ENCODE data around the gene TPK1. TPM values are rescaled to one million over a fixed set of nuclear protein-coding genes. Genes with fewer than 3 reads are reported as not detected.

The TPK1 gene
- 4.6 TPM for total RNA-seq
- polyA plus RNA-seq (ENCODE audit: insufficient read depth in 1 of 8, insufficient read length in 8 of 8, low replicate concordance in 1 of 8) = 1 to 10 TPM; 3.0 to 4.9 (median 3.4) TPM
- long read RNA-seq, donor 1 = 0 reads
- long read RNA-seq, donor 2 = 0 reads
- long read RNA-seq, donor 3, partial matches to known transcripts = 0 of 1 reads
- long read RNA-seq, donor 3, other reads (novel, unspliced or antisense) = 0 of 1 reads
- long read RNA-seq, donor 4 = 0 reads
- long read RNA-seq, donor 5, partial matches to known transcripts = 0 of 3 reads
- long read RNA-seq, donor 5, other reads (novel, unspliced or antisense) = 0 of 3 reads
- long read RNA-seq, donor 6 = 0 reads
- long read RNA-seq, donor 7, partial matches to known transcripts = 0 of 1 reads
- long read RNA-seq, donor 7, other reads (novel, unspliced or antisense) = 0 of 1 reads
- long read RNA-seq, donor 8 = 0 reads
- long read RNA-seq, donor 9, partial matches to known transcripts = 0 of 1 reads
- long read RNA-seq, donor 9, other reads (novel, unspliced or antisense) = 0 of 1 reads
- long read RNA-seq, donor 10, partial matches to known transcripts = 0 of 1 reads
- long read RNA-seq, donor 10, other reads (novel, unspliced or antisense) = 0 of 1 reads
- long read RNA-seq, donor 11, partial matches to known transcripts = 0 of 1 reads
- long read RNA-seq, donor 11, other reads (novel, unspliced or antisense) = 0 of 1 reads

GRCh38 chr7:144835652-144836544 is at the start of gene TPK1:
Gene TPK1, minus strand, starts transcription at chr7:144836053. Its CDS starts 451 bp downstream, at chr7:144835602.
- WGBS (ENCODE audit: insufficient coverage) = 7% methylated on average over 67 of the region's 81 CpGs
- Histone ChIP-seq H3K4me3 (ENCODE audit: low read length) (peak within 1 kb of the TSS; percentile 56), H3K4me1 (ENCODE audit: control insufficient read depth, insufficient read depth, low read length) (peaks cover 7% of the 10 kb centered on the region), H3K9me3 (replicated peaks; ENCODE audit: control insufficient read depth, low read depth, low read length) (no peaks in the 10 kb centered on the region), H3K27me3 (ENCODE audit: control insufficient read depth, insufficient read depth, low read length) (no peaks in the 10 kb centered on the region), H3K36me3 (ENCODE audit: control insufficient read depth, insufficient read depth, low read length) (no peaks in the 10 kb centered on the region), H3K27ac (ENCODE audit: low read length) (peak within 1 kb of the TSS; percentile 91)
- peak; percentile 97 for DNase-seq

GRCh38 chr7:144885478-144885877 is 49.6 kb upstream of the TPK1 start:
- no peaks in the 10 kb centered on the region for H3K36me3 ChIP-seq (ENCODE audit: control insufficient read depth, insufficient read depth, low read length)
- H3K27me3 ChIP-seq (ENCODE audit: control insufficient read depth, insufficient read depth, low read length) = no peaks in the 10 kb centered on the region
- no peaks in the 10 kb centered on the region for H3K9me3 ChIP-seq (replicated peaks; ENCODE audit: control insufficient read depth, low read depth, low read length)
- WGBS (ENCODE audit: insufficient coverage) = 40% methylated on average over 1 of the region's 6 CpGs
- H3K27ac ChIP-seq (ENCODE audit: low read length) = no peak overlapping the region
- DNase-seq = no peak
- no peak overlapping the region for H3K4me3 ChIP-seq (ENCODE audit: low read length)
- H3K4me1 ChIP-seq (ENCODE audit: control insufficient read depth, insufficient read depth, low read length) = no peaks in the 10 kb centered on the region

GRCh38 chr7:144884896-144885295 is 49.0 kb upstream of the TPK1 start:
- Histone ChIP-seq H3K9me3 (replicated peaks; ENCODE audit: control insufficient read depth, low read depth, low read length) (no peaks in the 10 kb centered on the region), H3K36me3 (ENCODE audit: control insufficient read depth, insufficient read depth, low read length) (no peaks in the 10 kb centered on the region), H3K27me3 (ENCODE audit: control insufficient read depth, insufficient read depth, low read length) (no peaks in the 10 kb centered on the region), H3K4me1 (ENCODE audit: control insufficient read depth, insufficient read depth, low read length) (no peaks in the 10 kb centered on the region), H3K27ac (ENCODE audit: low read length) (no peak overlapping the region), H3K4me3 (ENCODE audit: low read length) (no peak overlapping the region)
- WGBS (ENCODE audit: insufficient coverage) = no CpG with 5 or more reads among the region's 2 CpGs
- no peak for DNase-seq

- no peak overlapping the region for H3K4me3 ChIP-seq (ENCODE audit: low read length)
- H3K9me3 ChIP-seq (replicated peaks; ENCODE audit: control insufficient read depth, low read depth, low read length) = no peaks in the 10 kb centered on the region
- DNase-seq = no peak
- H3K36me3 ChIP-seq (ENCODE audit: control insufficient read depth, insufficient read depth, low read length) = no peaks in the 10 kb centered on the region
- 83% methylated on average over 4 of the region's 13 CpGs for WGBS (ENCODE audit: insufficient coverage)
- H3K27ac ChIP-seq (ENCODE audit: low read length) = no peak overlapping the region
- no peaks in the 10 kb centered on the region for H3K27me3 ChIP-seq (ENCODE audit: control insufficient read depth, insufficient read depth, low read length)
- no peaks in the 10 kb centered on the region for H3K4me1 ChIP-seq (ENCODE audit: control insufficient read depth, insufficient read depth, low read length)
Observed at GRCh38 chr7:144873316-144873845, 37.5 kb upstream of the TPK1 start.

GRCh38 chr7:144869082-144869481 is 33.2 kb upstream of the TPK1 start:
- Histone ChIP-seq H3K27ac (ENCODE audit: low read length) (no peak overlapping the region), H3K9me3 (replicated peaks; ENCODE audit: control insufficient read depth, low read depth, low read length) (no peaks in the 10 kb centered on the region), H3K4me1 (ENCODE audit: control insufficient read depth, insufficient read depth, low read length) (no peaks in the 10 kb centered on the region), H3K27me3 (ENCODE audit: control insufficient read depth, insufficient read depth, low read length) (no peaks in the 10 kb centered on the region), H3K36me3 (ENCODE audit: control insufficient read depth, insufficient read depth, low read length) (no peaks in the 10 kb centered on the region), H3K4me3 (ENCODE audit: low read length) (no peak overlapping the region)
- DNase-seq = peak; percentile 3
- WGBS (ENCODE audit: insufficient coverage) = no CpG with 5 or more reads among the region's 8 CpGs

GRCh38 chr7:144866189-144866588 is 30.3 kb upstream of the TPK1 start:
- no peak for DNase-seq
- Histone ChIP-seq H3K27me3 (ENCODE audit: control insufficient read depth, insufficient read depth, low read length) (no peaks in the 10 kb centered on the region), H3K27ac (ENCODE audit: low read length) (no peak overlapping the region), H3K36me3 (ENCODE audit: control insufficient read depth, insufficient read depth, low read length) (no peaks in the 10 kb centered on the region), H3K9me3 (replicated peaks; ENCODE audit: control insufficient read depth, low read depth, low read length) (no peaks in the 10 kb centered on the region), H3K4me3 (ENCODE audit: low read length) (no peak overlapping the region), H3K4me1 (ENCODE audit: control insufficient read depth, insufficient read depth, low read length) (no peaks in the 10 kb centered on the region)
- no CpG with 5 or more reads among the region's 3 CpGs for WGBS (ENCODE audit: insufficient coverage)

- 100% methylated on average over 1 of the region's 5 CpGs for WGBS (ENCODE audit: insufficient coverage)
- Histone ChIP-seq H3K27me3 (ENCODE audit: control insufficient read depth, insufficient read depth, low read length) (no peaks in the 10 kb centered on the region), H3K4me1 (ENCODE audit: control insufficient read depth, insufficient read depth, low read length) (no peaks in the 10 kb centered on the region), H3K36me3 (ENCODE audit: control insufficient read depth, insufficient read depth, low read length) (no peaks in the 10 kb centered on the region), H3K9me3 (replicated peaks; ENCODE audit: control insufficient read depth, low read depth, low read length) (no peaks in the 10 kb centered on the region), H3K27ac (ENCODE audit: low read length) (no peak overlapping the region), H3K4me3 (ENCODE audit: low read length) (no peak overlapping the region)
- no peak for DNase-seq
Observed at GRCh38 chr7:144863320-144863647, 27.4 kb upstream of the TPK1 start.

GRCh38 chr7:144862612-144863319 is 26.9 kb upstream of the TPK1 start:
- Histone ChIP-seq H3K36me3 (ENCODE audit: control insufficient read depth, insufficient read depth, low read length) (no peaks in the 10 kb centered on the region), H3K4me1 (ENCODE audit: control insufficient read depth, insufficient read depth, low read length) (no peaks in the 10 kb centered on the region)
- no peak for DNase-seq

GRCh38 chr7:144859739-144860138 is 23.9 kb upstream of the TPK1 start:
- DNase-seq = no peak
- Histone ChIP-seq H3K4me1 (ENCODE audit: control insufficient read depth, insufficient read depth, low read length) (no peaks in the 10 kb centered on the region), H3K9me3 (replicated peaks; ENCODE audit: control insufficient read depth, low read depth, low read length) (no peaks in the 10 kb centered on the region), H3K4me3 (ENCODE audit: low read length) (no peak overlapping the region), H3K27me3 (ENCODE audit: control insufficient read depth, insufficient read depth, low read length) (no peaks in the 10 kb centered on the region), H3K27ac (ENCODE audit: low read length) (no peak overlapping the region), H3K36me3 (ENCODE audit: control insufficient read depth, insufficient read depth, low read length) (no peaks in the 10 kb centered on the region)
- WGBS (ENCODE audit: insufficient coverage) = no CpG with 5 or more reads among the region's 3 CpGs

More at GRCh38 chr7:144862612-144863319, 26.9 kb upstream of the TPK1 start:
- no peak overlapping the region for H3K4me3 ChIP-seq (ENCODE audit: low read length)
- no peaks in the 10 kb centered on the region for H3K9me3 ChIP-seq (replicated peaks; ENCODE audit: control insufficient read depth, low read depth, low read length)
- no peaks in the 10 kb centered on the region for H3K27me3 ChIP-seq (ENCODE audit: control insufficient read depth, insufficient read depth, low read length)
- H3K27ac ChIP-seq (ENCODE audit: low read length) = no peak overlapping the region
- 100% methylated on average over 1 of the region's 2 CpGs for WGBS (ENCODE audit: insufficient coverage)

All from muscle of leg (tissue), 16 donors.